ENCODE results near the gene TCF12. TPM values are rescaled to one million over a fixed set of nuclear protein-coding genes. Genes with fewer than 3 reads are reported as not detected.

TCF12 gene
- total RNA-seq, 3 donors from 2014 or later = 164 to 198 (median 174) TPM

GRCh38 chr15:57019496-57020160, 101.2 kb downstream of the TCF12 start:
- DNase-seq (ENCODE audit: low spot score in 2 of 2) = no peak
- intact Hi-C loops (cut with DNase I; ENCODE audit: low total_unique reads) = no loop called here

GRCh38 chr15:57025264-57025926, 107.0 kb downstream of the TCF12 start:
- Histone ChIP-seq H3K27me3 (no peaks in the 10 kb centered on the region), H3K36me3 (no peaks in the 10 kb centered on the region), H3K4me1 (peaks cover 0 to 10% of the 10 kb centered on the region in 2 donors), H3K9me3 (no peaks in the 10 kb centered on the region), H3K27ac (no peak overlapping the region), H3K4me3 (no peak overlapping the region)
- DNase-seq (ENCODE audit: low spot score in 2 of 2) = no peak
- TF ChIP-seq CTCF (IDR thresholded peaks at IDR 0.05) (no peak), POLR2AphosphoS5 (IDR thresholded peaks at IDR 0.05) (no peak), POLR2A (IDR thresholded peaks at IDR 0.05) (no peak)
- intact Hi-C loops (cut with DNase I; ENCODE audit: low total_unique reads) = no loop called here

More at GRCh38 chr15:57019496-57020160, 101.2 kb downstream of the TCF12 start:
- H3K4me3 ChIP-seq = no peak overlapping the region
- no peak for TF ChIP-seq CTCF (IDR thresholded peaks at IDR 0.05)
- no peak for TF ChIP-seq POLR2AphosphoS5 (IDR thresholded peaks at IDR 0.05)
- H3K9me3 ChIP-seq = no peaks in the 10 kb centered on the region
- H3K27ac ChIP-seq = peak overlapping the region; percentile 7 to 45
- H3K4me1 ChIP-seq = no peaks in the 10 kb centered on the region
- H3K27me3 ChIP-seq = no peaks in the 10 kb centered on the region
- no peaks in the 10 kb centered on the region for H3K36me3 ChIP-seq

GRCh38 chr15:57026016-57026592, 107.7 kb downstream of the TCF12 start:
- Histone ChIP-seq H3K36me3 (no peaks in the 10 kb centered on the region), H3K27me3 (no peaks in the 10 kb centered on the region), H3K4me3 (no peak overlapping the region), H3K9me3 (no peaks in the 10 kb centered on the region), H3K4me1 (peaks cover 0 to 16% of the 10 kb centered on the region in 2 donors), H3K27ac (peak overlapping the region in 1 of 2 donors; percentile 13)
- no peak for DNase-seq (ENCODE audit: low spot score in 2 of 2)
- intact Hi-C loops (cut with DNase I; ENCODE audit: low total_unique reads) = no loop called here
- TF ChIP-seq POLR2A (IDR thresholded peaks at IDR 0.05) (no peak), CTCF (IDR thresholded peaks at IDR 0.05) (no peak), POLR2AphosphoS5 (IDR thresholded peaks at IDR 0.05) (no peak)

- Histone ChIP-seq H3K4me3 (no peak overlapping the region), H3K27ac (no peak overlapping the region), H3K4me1 (peaks cover 0 to 16% of the 10 kb centered on the region in 2 donors), H3K9me3 (no peaks in the 10 kb centered on the region), H3K27me3 (no peaks in the 10 kb centered on the region), H3K36me3 (no peaks in the 10 kb centered on the region)
- DNase-seq (ENCODE audit: low spot score in 2 of 2) = no peak
- intact Hi-C loops (cut with DNase I; ENCODE audit: low total_unique reads) = no loop called here
- TF ChIP-seq POLR2A (IDR thresholded peaks at IDR 0.05) (no peak), CTCF (IDR thresholded peaks at IDR 0.05) (no peak), POLR2AphosphoS5 (IDR thresholded peaks at IDR 0.05) (no peak)
These were observed 109.2 kb downstream of the TCF12 start for GRCh38 chr15:57027596-57027995.

- TF ChIP-seq POLR2A (IDR thresholded peaks at IDR 0.05) (no peak), CTCF (IDR thresholded peaks at IDR 0.05) (no peak), POLR2AphosphoS5 (IDR thresholded peaks at IDR 0.05) (no peak)
- Histone ChIP-seq H3K4me3 (no peak overlapping the region), H3K27ac (no peak overlapping the region), H3K36me3 (no peaks in the 10 kb centered on the region), H3K9me3 (no peaks in the 10 kb centered on the region), H3K4me1 (peaks cover 0 to 16% of the 10 kb centered on the region in 2 donors), H3K27me3 (no peaks in the 10 kb centered on the region)
- intact Hi-C loops (cut with DNase I; ENCODE audit: low total_unique reads) = no loop called here
- no peak for DNase-seq (ENCODE audit: low spot score in 2 of 2)
These were observed 109.7 kb downstream of the TCF12 start for GRCh38 chr15:57028176-57028575.
